HepG2 (cell line): ENCODE measurements around the gene QSOX1. TPM values are rescaled to one million over a fixed set of nuclear protein-coding genes. Genes with fewer than 3 reads are reported as not detected.

Experiments
- ATAC-seq: fragments of 200-7000 bp; cut with Tn5 transposase; 3 replicates; pipeline ENCODE4 v1.9.1; 2020; ENCODE audit warnings: mild to moderate bottlenecking, moderate library complexity
- BruUV-seq: library from RNA; stranded (reverse); fragments of 400-500 nt; replicated peaks from 2 replicates; lab custom pipeline; 2021; lab: Mats Ljungman, UMichigan
- CTCF ChIA-PET: fragments of 300-600 bp; formaldehyde crosslinking; extraction: SDS; loops from one replicate; lab custom pipeline; 2021; ENCODE audit warnings: low total read pairs, inconsistent platforms, low intra/inter-chr PET ratio; lab: Yijun Ruan, JAX
- POLR2A ChIA-PET: fragments of 350-600 bp; sonication (Branson Sonifier 250); formaldehyde crosslinking; loops from one replicate; lab custom pipeline; 2020; ENCODE audit warnings: antibody characterized with exemption, inconsistent platforms; lab: Yijun Ruan, JAX
- DNase-seq: peaks from one replicate; pipeline ENCODE4 v3.0.0-alpha.2; 2015; ENCODE audit warnings: low spot score
- FAIRE-seq: peaks from 3 replicates; lab custom pipeline; 2011; peaks lifted over from hg19 to GRCh38; lab: Jason Lieb, UNC
- H2AFZ ChIP-seq: one replicate; pipeline ENCODE4 v1.6.1; 2011; ENCODE audit warnings: low read length, inconsistent platforms
- H3K27ac ChIP-seq: fragments of 300-600 bp; 3 replicates; pipeline ENCODE4 v1.8.0; 2011; ENCODE audit warnings: mixed run types, mild to moderate bottlenecking, mixed read lengths, low read length, inconsistent platforms; ENCODE audit not compliant: insufficient read depth; ENCODE audit errors: extremely low read length
- H3K27me3 ChIP-seq, 2 experiments: fragments of 200-600 bp in 1 of 2; 2 replicates in 1 of 2; 3 replicates in 1 of 2; pipeline versions ENCODE4 v1.6.0 to v1.8.0; 2011; ENCODE audit warnings: low read length in 2 of 2, mild to moderate bottlenecking in 2 of 2, moderate library complexity in 2 of 2, inconsistent platforms in 1 of 2; ENCODE audit not compliant: insufficient read depth in 2 of 2, control insufficient read depth in 1 of 2
- H3K36me3 ChIP-seq, 2 experiments: fragments of 200-600 bp in 1 of 2; replicated peaks in 1 of 2; 2 replicates in 1 of 2; 3 replicates in 1 of 2; pipeline versions ENCODE4 v1.5.1 to v1.8.0; 2011; ENCODE audit warnings: low read length in 2 of 2, inconsistent platforms in 1 of 2; ENCODE audit not compliant: insufficient read depth in 2 of 2, control insufficient read depth in 1 of 2
- H3K4me1 ChIP-seq: 2 replicates; pipeline ENCODE4 v1.5.1; 2012; ENCODE audit warnings: low read length, inconsistent platforms; ENCODE audit not compliant: insufficient read depth
- H3K4me2 ChIP-seq: 2 replicates; pipeline ENCODE4 v1.6.0; 2011; ENCODE audit warnings: low read depth, low read length, inconsistent platforms
- H3K4me3 ChIP-seq, 3 experiments: fragments of 200-600 bp in 1 of 3; sonication (generic), shearing (Covaris generic) in 1 of 3; replicated peaks in 1 of 3; 2 replicates each; pipeline ENCODE4 v1.5.1; 2011 to 2016; ENCODE audit warnings: low read length in 3 of 3, inconsistent platforms in 2 of 3, low read depth in 2 of 3, mild to moderate bottlenecking in 2 of 3, control low read depth in 1 of 3, mixed read lengths in 1 of 3; ENCODE audit not compliant: insufficient read depth in 1 of 3
- H3K79me2 ChIP-seq: one replicate; pipeline ENCODE4 v1.6.1; 2011; ENCODE audit warnings: low read length, inconsistent platforms; ENCODE audit not compliant: insufficient read depth
- H3K9ac ChIP-seq: 2 replicates; pipeline ENCODE4 v1.6.0; 2011; ENCODE audit warnings: mild to moderate bottlenecking, low read depth, low read length, inconsistent platforms; ENCODE audit not compliant: insufficient read depth
- H3K9me3 ChIP-seq: 2 replicates; pipeline ENCODE4 v1.5.1; 2012; ENCODE audit warnings: mild to moderate bottlenecking, low read length
- H4K20me1 ChIP-seq: 2 replicates; pipeline ENCODE4 v1.6.0; 2011; ENCODE audit warnings: inconsistent platforms, mild to moderate bottlenecking, low read length, moderate library complexity; ENCODE audit not compliant: insufficient read depth
- CHCHD3 ChIP-seq: sonication (generic); formaldehyde crosslinking; IDR thresholded peaks from 2 replicates; pipeline ENCODE4 v1.8.0; 2022; ENCODE audit warnings: mild to moderate bottlenecking, missing genetic modification reagents, moderate library complexity
- SNAI1 ChIP-seq: sonication (generic); formaldehyde crosslinking; IDR thresholded peaks from 2 replicates; pipeline ENCODE4 v1.5.0; 2020; ENCODE audit warnings: mild to moderate bottlenecking, missing genetic modification reagents, borderline replicate concordance
- SNAPC4 ChIP-seq: sonication (generic); formaldehyde crosslinking; IDR thresholded peaks from 2 replicates; pipeline ENCODE4 v1.4.0; 2020; ENCODE audit warnings: mild to moderate bottlenecking, missing genetic modification reagents
- ZBTB42 ChIP-seq: sonication (generic); formaldehyde crosslinking; IDR thresholded peaks from 2 replicates; pipeline ENCODE4 v1.5.0; 2020; ENCODE audit warnings: mild to moderate bottlenecking, missing genetic modification reagents
- ZNF331 ChIP-seq: sonication (generic); formaldehyde crosslinking; IDR thresholded peaks from 2 replicates; pipeline ENCODE4 v1.4.0; 2020; ENCODE audit warnings: missing genetic modification reagents
- ZNF484 ChIP-seq: sonication (generic); formaldehyde crosslinking; IDR thresholded peaks from 2 replicates; pipeline ENCODE4 v1.5.1; 2020; ENCODE audit warnings: mild to moderate bottlenecking, low read depth, missing genetic modification reagents, borderline replicate concordance
- ZXDC ChIP-seq: sonication (generic); formaldehyde crosslinking; IDR thresholded peaks from 2 replicates; pipeline ENCODE4 v1.5.0; 2020; ENCODE audit warnings: mild to moderate bottlenecking, missing genetic modification reagents
- WGBS: methylation state at CpG from one replicate; pipeline ENCODE4 v1.1.6; 2017; ENCODE audit warnings: low lambda C conversion rate; 5-methylcytosine and 5-hydroxymethylcytosine counted together
- in situ Hi-C: cut with HindIII; loops from 2 replicates; pipeline ENCODE4 v1.10.0; 2017; ENCODE audit warnings: low pct_unique_long_range_greater_than_20kb; ENCODE audit not compliant: extremely low pct_ligation_motif_present
- intact Hi-C: fragments of 100-400 bp; cut with micrococcal nuclease; formaldehyde crosslinking; loops from one replicate; pipeline ENCODE4 v1.10.0; 2022; ENCODE audit not compliant: unreplicated experiment
- polyA plus RNA-seq, 8 experiments: library from polyadenylated mRNA; depleted of rRNA in 3 of 8; stranded (reverse) in 7 of 8; unstranded in 1 of 8; fragments of >200 nt; fragmentation: Illumina TruSeq in 4 of 8; extraction: Trizol in 4 of 8; gene quantifications; 2 replicates each; pipeline versions ENCODE4 v1.2.1 to v1.2.3, GENCODE V29; 2011 to 2016; ENCODE audit warnings: low read depth in 4 of 8, missing spikeins in 1 of 8, mixed read lengths in 1 of 8; ENCODE audit not compliant: insufficient read depth in 1 of 8
- total RNA-seq, 5 experiments: library from RNA; depleted of rRNA; stranded (reverse); fragments of >200 nt; fragmentation: Illumina TruSeq; extraction: Trizol; gene quantifications; 2 replicates each; pipeline ENCODE4 v1.2.3, GENCODE V29; 2016; ENCODE audit warnings: low read depth in 1 of 5
- TF ChIP-seq, protein P1 (sequence below): sonication (generic); formaldehyde crosslinking; IDR thresholded peaks from 2 replicates; pipeline ENCODE4 v1.4.0; 2020; ENCODE audit warnings: missing genetic modification reagents, borderline replicate concordance

The QSOX1 gene
- total and polyA plus RNA-seq, 2 of the 13 experiments (the other 11 are each of a cell fraction or from before 2014, with no cell fraction given) = 6.8 to 40.2 TPM

- Histone ChIP-seq H3K4me2 (no peak overlapping the region), H4K20me1 (peaks cover 10% of the 10 kb centered on the region; the same call in 1 of the 2 replicates), H3K27ac (no peak overlapping the region), H3K9me3 (no peaks in the 10 kb centered on the region), H3K36me3 (no peaks in the 10 kb centered on the region), H3K27me3 (peaks cover 9 to 91% of the 10 kb centered on the region in 2 experiments), H3K4me1 (peaks cover 13% of the 10 kb centered on the region; the same call in 1 of the 2 replicates), H2AFZ (no peak overlapping the region), H3K9ac (no peak overlapping the region), H3K4me3 (no peak overlapping the region), H3K79me2 (no peaks in the 10 kb centered on the region)
- no peak for DNase-seq
- POLR2A ChIA-PET = no interaction called here
- intact Hi-C loops (no loop called here), in situ Hi-C loops (no loop called here)
- no peak for ATAC-seq
- CTCF ChIA-PET = no interaction called here
- FAIRE-seq = no peak
- WGBS = 11% methylated on average over 15 of the region's 16 CpGs
- no TSS peak for BruUV-seq
- no peak for TF ChIP-seq SNAPC4 (CRISPR knock-in tag)
- TF ChIP-seq ZNF484 (CRISPR knock-in tag) = no peak
- no peak for TF ChIP-seq SNAI1 (CRISPR knock-in tag)
- TF ChIP-seq ZBTB42 (CRISPR knock-in tag) = no peak
- TF ChIP-seq, protein P1, sequence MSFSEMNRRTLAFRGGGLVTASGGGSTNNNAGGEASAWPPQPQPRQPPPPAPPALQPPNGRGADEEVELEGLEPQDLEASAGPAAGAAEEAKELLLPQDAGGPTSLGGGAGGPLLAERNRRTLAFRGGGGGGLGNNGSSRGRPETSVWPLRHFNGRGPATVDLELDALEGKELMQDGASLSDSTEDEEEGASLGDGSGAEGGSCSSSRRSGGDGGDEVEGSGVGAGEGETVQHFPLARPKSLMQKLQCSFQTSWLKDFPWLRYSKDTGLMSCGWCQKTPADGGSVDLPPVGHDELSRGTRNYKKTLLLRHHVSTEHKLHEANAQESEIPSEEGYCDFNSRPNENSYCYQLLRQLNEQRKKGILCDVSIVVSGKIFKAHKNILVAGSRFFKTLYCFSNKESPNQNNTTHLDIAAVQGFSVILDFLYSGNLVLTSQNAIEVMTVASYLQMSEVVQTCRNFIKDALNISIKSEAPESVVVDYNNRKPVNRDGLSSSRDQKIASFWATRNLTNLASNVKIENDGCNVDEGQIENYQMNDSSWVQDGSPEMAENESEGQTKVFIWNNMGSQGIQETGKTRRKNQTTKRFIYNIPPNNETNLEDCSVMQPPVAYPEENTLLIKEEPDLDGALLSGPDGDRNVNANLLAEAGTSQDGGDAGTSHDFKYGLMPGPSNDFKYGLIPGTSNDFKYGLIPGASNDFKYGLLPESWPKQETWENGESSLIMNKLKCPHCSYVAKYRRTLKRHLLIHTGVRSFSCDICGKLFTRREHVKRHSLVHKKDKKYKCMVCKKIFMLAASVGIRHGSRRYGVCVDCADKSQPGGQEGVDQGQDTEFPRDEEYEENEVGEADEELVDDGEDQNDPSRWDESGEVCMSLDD = no peak
- TF ChIP-seq ZXDC = no peak
- no peak for TF ChIP-seq CHCHD3
- no peak for TF ChIP-seq ZNF331 (CRISPR knock-in tag)
These were observed 82.2 kb downstream of the QSOX1 start for GRCh38 chr1:180236698-180237509.
